A549 (cell line): ENCODE data around the gene FUT7.
A peak's percentile ranks its signal among the peaks of the same experiment; 100 is the strongest.

Experiments
- CBX2 ChIP-seq: fragments of 200-600 bp; sonication (generic); IDR thresholded peaks from 2 replicates; pipeline ENCODE4 v1.6.1; 2016; ENCODE audit warnings: low read depth, mild to moderate bottlenecking, borderline replicate concordance
- CTCF ChIP-seq: fragments of >200 bp; sonication (Bioruptor Twin); formaldehyde crosslinking; IDR thresholded peaks from 3 replicates; pipeline ENCODE4 v1.5.1; 2016
- EHMT2 ChIP-seq: fragments of 200-600 bp; sonication (generic); IDR thresholded peaks from 2 replicates; pipeline ENCODE4 v1.6.1; 2016; ENCODE audit warnings: antibody characterized with exemption, low read depth, mild to moderate bottlenecking, moderate library complexity
- EP300 ChIP-seq, 2 experiments: fragments of >200 bp; sonication (Bioruptor Twin); formaldehyde crosslinking; IDR thresholded peaks; 2 replicates in 1 of 2; 3 replicates in 1 of 2; pipeline ENCODE4 v1.6.1; 2016 to 2017
- KDM1A ChIP-seq: fragments of 200-600 bp; sonication (generic); IDR thresholded peaks from 2 replicates; pipeline ENCODE4 v1.6.1; 2016; ENCODE audit warnings: low read depth, mild to moderate bottlenecking
- MAX ChIP-seq: IDR thresholded peaks from 2 replicates; pipeline ENCODE4 v1.6.1; 2012
- POLR2A ChIP-seq: IDR thresholded peaks from 2 replicates; pipeline ENCODE4 v1.6.1; 2012; ENCODE audit warnings: mild to moderate bottlenecking, low read length
- RAD21 ChIP-seq, 2 experiments: fragments of >200 bp in 1 of 2; sonication (Bioruptor Twin) in 1 of 2; formaldehyde crosslinking in 1 of 2; IDR thresholded peaks in 1 of 2; conservative IDR thresholded peaks in 1 of 2; 2 replicates in 1 of 2; 3 replicates in 1 of 2; pipeline ENCODE4 v1.6.1; 2012 to 2018; ENCODE audit warnings: inconsistent platforms in 1 of 2
- REST ChIP-seq: fragments of 200-600 bp; sonication (generic); IDR thresholded peaks from 2 replicates; pipeline ENCODE4 v1.6.1; 2016; ENCODE audit warnings: antibody characterized with exemption, mild to moderate bottlenecking, moderate library complexity
- ZFP36 ChIP-seq: fragments of 450-650 bp; IDR thresholded peaks from 2 replicates; pipeline ENCODE4 v1.6.1; 2014; ENCODE audit warnings: borderline replicate concordance; ENCODE audit not compliant: partially characterized antibody
- TF ChIP-seq, protein P1 (sequence below): fragments of >200 bp; sonication (Bioruptor Twin); formaldehyde crosslinking; IDR thresholded peaks from 3 replicates; pipeline ENCODE4 v1.6.1; 2016

DNA sequence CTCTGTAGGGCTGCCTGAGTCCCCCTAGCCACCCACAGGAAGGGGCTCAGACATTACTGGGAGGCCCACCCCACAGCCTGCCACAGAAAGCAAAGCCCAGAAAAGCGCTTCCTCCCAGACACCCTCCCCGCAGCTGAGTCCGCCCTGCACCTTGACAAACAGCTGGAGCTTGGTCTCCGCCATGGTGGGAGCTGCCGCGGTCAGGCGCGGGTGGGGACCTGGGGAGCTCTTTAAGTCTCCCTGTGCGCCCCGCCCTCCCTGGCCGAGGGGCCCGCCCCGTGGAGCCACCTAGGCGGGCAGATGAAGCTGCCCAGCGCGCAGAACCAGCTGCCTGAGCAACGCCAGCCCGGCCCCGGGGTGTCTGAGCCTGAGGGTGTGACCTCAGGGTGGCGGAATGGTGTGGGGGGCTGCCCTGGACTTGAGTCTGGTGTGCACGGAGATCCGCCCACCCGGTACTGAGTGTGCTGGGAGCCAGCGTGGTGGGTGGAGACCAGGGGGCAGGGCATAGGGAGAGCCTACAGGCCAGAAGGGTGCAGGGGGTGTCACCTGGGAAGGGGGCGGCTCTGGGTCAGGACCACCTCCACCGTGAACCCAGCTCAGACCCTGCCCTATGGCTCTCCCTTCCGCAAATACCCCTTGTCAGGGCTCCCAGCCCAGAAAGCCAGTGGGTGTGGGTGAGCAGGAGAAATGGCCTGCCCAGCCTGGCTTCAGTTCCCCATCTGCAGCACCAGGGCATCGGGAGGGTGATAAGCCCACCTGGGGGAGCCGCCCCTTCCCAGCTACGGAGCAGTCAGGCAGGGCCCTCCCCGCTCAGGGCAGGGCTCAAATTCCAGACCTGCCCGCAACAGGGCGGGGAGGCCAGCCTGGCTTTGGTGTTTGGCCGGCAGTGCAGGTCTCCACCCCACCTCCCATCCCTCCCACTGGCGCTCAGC is 35.3 kb downstream of the FUT7 start, which contains the start of gene CLIC3:
- TF ChIP-seq RAD21 (conservative IDR thresholded peaks at IDR 0.05 in 1 of 2, IDR thresholded peaks at IDR 0.05 in 1 of 2) (no peak), CTCF (no peak), POLR2A (peak; percentile 13; the same call in 1 of the 2 replicates), EHMT2 (no peak), EP300 (IDR thresholded peaks at IDR 0.05) (no peak), KDM1A (no peak), MAX (0 out of 2 replicates have a peak, but pooled peaks have one; percentile 12), ZFP36 (no peak), REST (no peak), CBX2 (no peak)
- TF ChIP-seq, protein P1, sequence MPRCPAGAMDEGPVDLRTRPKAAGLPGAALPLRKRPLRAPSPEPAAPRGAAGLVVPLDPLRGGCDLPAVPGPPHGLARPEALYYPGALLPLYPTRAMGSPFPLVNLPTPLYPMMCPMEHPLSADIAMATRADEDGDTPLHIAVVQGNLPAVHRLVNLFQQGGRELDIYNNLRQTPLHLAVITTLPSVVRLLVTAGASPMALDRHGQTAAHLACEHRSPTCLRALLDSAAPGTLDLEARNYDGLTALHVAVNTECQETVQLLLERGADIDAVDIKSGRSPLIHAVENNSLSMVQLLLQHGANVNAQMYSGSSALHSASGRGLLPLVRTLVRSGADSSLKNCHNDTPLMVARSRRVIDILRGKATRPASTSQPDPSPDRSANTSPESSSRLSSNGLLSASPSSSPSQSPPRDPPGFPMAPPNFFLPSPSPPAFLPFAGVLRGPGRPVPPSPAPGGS, result no peak
